NCI-H1694 (cell line): Measurements from ENCODE around the gene KCNK7.

Experiments
- DNase-seq: peaks from one replicate; lab custom pipeline; 2025; lab: John Stamatoyannopoulos, UW

The KCNK7 gene

DNA sequence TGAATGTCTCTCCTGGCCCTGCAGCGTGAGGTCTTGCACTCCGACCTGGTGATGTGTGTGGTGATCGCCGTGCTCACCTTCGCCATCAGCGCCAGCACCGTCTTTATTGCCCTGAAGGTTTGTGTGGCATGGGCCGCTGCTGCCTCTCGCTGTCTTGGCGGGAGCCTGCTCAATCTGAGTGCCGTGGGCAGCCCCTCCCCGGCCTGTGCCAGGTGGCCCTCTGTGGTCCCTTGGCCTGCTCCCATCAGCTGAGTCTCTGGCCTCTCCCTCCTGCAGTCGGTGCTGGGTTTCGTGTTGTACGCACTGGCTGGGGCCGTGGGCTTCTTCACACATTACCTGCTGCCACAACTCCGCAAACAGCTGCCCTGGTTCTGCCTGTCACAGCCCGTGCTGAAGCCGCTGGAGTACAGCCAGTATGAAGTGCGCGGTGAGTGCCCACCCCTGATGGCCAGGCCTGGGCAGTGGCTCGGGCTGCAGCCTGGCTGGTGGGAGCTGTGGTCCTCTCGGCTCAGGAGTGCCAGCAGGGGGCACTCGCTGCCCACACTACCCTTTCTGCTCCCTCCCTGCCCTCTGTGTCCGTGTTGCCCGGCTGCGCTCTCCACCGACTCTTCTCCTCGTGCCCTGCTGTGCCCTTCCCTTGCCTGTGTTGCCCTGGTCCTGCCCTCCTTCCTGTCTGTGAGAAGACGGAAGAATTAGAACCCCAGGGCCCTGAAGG lies 30.2 kb upstream of the KCNK7 start:
- DNase-seq, result peak; percentile 6

DNA sequence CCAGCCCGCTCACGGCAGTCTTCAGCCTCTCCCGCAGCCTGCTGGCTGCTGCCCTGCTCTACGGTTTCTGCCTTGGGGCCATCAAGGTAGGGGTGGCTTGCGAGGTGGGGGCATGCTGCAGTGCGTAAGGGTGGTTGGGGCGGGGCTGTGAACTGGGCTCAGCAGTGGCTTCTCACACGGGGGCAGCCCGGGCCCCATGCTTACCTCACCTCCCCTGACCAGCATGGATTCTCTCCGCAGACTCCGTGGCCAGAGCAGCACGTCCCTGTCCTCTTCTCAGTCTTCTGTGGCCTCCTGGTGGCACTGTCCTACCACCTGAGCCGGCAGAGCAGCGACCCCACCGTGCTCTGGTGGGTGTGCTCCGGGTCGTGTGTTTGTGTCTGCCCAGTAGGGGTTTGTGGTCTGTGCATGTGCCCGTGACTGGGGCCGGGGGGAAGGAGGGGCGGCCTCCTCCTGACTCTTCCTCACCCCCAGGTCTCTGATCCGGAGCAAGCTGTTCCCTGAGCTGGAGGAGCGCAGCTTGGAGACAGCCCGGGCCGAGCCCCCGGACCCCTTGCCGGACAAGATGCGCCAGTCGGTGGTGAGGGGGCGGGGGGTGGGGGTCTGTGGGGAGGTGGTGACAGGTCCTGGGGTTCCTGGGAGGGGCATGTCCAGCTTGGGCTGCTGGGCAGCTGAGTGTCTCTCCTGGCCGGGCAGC lies 29.5 kb upstream of the KCNK7 start:
- no peak for DNase-seq

DNA sequence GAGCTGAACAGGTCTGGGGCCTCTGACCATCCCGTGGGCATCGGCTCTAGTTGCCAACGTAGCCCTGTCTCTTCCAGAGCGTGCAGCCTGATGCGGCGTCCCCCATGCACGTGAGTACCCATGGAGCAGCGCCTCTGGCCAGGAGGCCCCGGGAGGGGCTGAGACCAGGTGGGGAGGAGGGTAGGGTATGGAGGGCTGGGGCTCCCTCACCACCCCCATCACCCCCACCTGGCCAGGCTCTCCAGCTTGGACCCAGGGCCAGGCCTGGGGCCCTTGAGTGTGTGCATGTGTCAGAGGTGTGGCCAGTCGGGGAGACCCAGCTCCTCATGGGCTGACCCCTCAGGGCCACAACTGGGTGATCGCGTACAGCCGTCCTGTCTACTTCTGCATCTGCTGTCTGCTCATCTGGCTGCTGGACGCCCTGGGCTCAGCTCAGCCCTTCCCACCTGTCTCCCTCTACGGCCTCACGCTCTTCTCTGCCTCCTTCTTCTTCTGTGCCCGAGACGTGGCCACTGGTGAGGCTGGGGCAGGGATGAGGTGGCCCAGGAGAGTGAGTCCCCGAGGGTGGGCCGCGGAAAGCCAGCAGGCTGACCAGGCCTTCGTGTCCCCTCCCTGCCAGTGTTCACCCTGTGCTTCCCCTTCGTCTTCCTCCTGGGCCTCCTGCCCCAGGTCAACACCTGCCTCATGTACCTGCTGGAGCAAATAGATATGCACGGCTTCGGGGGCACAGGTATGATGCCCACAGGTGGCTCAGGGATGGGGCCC lies 28.4 kb upstream of the KCNK7 start:
- DNase-seq, result no peak

DNA sequence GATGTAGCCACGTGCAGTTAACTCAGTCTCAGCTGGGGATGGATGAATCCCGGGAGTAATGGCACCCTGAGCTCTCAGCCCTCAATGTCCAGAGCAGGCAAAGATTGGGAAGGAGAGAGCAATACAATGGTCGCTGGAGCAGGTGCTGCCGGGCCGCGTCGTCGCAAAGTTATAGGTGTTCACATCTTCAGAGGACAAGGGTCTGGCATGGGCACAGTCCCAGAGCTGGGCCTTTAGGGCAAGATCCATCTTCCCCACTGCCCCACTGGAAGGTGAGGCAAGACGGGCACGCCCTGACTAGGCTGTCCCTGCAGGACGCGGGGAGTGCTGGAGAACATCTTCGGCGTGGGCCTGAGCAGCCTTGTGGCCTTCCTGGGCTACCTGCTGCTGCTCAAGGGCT lies 27.6 kb upstream of the KCNK7 start:
- no peak for DNase-seq

DNA sequence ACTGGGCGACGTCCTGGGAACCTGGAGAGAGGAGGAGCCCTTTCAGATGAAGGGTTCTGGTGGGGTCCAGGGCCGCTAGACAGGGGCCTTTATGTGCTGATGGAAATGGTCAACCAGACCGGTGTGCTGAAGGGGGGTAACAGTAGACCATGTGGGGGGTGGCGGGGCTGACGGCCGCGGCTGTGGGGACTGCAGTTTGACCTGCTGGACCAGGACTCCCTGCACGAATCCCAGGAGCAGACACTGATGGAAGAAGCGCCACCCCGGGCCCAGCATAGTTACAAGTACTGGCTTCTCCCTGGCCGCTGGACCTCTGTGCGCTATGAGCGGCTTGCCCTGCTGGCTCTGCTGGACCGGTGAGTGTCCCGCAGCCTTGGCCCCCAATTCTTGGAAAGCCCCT lies 26.4 kb upstream of the KCNK7 start:
- no peak for DNase-seq

DNA sequence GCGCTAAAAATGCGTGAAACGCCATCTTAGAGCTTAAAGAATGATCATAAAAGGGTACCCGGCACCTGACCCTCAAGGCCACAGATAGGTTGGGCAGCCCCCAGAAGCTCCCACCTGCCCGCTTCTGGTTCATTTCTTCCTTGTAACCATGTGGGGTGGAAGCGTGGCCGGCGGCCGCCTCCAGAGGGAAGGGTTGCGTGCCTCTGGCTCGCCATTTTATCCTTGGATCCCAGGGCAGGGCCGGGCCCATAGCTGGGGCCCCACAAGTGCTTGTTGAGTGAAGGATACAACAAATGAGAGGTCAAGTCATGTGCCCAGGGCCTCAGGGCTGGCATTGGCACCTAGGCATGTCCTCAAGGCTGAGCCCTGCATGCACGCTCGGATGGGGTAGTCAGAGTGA lies 25.9 kb upstream of the KCNK7 start:
- no peak for DNase-seq

DNA sequence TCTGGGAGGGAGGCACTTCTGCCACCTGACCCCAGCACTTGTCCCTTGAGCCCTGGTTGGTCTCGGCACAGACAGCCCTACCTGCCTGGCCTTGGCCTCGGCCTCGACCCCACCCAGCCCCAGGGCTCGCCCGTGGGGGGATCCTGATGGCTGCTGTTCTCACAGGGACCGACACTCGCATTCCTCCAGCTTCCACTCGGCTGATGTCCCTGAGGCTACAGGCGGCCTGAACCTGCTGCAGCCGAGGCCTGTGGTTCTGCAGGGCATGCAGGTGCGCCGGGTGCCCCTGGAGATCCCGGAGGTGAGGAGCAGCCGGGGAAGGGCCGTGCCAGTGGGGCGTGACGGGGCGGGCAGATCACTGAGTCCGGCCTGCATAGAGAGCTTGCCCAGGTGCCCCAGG lies 25.1 kb upstream of the KCNK7 start:
- no peak for DNase-seq

DNA sequence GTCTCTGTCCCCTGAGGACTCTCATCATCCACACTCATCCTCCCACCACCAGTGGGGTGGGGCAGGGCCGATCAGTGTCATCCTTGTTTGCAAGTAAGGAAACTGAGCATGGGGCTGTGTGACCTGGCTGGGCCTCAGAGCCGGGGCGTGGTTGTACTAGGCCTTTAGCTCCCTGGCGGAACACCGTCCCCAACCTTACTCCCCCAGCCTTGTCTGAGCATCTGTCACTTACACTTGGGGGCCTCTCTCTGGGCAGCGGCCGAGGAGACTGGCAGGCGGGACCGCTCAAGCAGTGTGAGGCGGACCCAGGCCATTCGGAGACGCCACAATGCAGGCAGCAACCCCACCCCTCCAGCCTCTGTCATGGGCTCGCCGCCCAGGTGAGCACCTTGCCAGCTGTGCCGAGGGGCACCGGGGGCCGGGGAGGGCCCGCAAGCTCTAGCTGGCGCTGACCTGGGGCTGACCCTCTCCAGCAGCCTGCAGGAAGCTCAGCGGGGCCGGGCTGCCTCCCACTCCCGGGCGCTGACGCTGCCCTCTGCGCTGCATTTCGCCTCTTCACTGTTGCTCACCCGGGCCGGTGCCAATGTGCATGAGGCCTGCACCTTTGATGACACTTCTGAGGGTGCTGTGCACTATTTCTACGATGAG lies 23.8 kb upstream of the KCNK7 start:
- DNase-seq, result no peak

DNA sequence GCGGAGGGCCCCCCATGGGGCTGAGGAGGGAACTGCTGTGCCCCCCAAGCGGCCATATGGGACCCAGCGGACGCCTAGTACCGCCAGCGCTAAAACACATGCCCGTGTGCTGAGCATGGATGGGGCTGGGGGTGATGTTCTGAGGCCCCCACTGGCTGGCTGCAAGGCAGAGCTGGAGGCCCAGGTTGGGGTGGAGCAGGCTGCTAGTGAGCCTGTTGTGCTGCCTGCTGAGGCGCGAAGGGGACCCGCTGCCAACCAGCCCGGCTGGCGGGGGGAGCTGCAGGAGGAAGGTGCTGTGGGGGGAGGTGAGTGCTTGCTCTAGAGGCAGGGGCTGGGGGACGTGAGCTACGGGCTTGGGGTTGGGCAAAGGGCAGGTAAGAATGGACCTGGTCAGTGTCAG lies 23.2 kb upstream of the KCNK7 start:
- DNase-seq, result no peak

DNA sequence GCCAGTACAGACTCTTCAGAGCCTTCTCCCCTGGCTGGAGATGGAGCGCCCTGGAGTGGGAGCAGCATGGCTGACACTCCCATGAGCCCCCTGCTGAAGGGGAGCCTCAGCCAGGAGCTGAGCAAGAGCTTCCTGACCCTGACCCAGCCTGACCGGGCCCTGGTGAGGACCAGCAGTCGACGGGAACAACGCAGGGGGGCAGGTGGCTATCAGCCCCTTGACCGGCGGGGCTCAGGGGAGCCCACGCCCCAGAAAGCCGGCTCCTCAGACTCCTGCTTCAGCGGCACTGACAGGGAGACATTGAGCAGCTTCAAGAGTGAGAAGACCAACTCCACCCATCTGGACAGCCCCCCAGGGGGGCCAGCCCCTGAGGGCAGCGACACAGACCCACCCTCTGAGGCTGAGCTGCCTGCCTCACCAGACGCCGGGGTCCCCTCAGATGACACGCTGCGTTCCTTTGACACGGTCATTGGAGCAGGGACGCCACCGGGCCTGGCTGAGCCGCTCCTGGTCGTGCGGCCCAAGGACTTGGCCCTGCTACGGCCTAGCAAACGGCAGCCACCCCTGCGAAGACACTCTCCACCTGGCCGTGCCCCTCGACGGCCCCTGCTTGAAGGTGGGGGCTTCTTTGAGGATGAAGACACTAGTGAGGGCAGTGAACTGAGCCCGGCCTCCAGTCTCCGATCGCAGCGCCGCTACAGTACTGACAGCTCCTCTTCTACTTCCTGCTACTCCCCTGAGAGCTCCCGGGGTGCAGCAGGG lies 22.6 kb upstream of the KCNK7 start:
- no peak for DNase-seq

DNA sequence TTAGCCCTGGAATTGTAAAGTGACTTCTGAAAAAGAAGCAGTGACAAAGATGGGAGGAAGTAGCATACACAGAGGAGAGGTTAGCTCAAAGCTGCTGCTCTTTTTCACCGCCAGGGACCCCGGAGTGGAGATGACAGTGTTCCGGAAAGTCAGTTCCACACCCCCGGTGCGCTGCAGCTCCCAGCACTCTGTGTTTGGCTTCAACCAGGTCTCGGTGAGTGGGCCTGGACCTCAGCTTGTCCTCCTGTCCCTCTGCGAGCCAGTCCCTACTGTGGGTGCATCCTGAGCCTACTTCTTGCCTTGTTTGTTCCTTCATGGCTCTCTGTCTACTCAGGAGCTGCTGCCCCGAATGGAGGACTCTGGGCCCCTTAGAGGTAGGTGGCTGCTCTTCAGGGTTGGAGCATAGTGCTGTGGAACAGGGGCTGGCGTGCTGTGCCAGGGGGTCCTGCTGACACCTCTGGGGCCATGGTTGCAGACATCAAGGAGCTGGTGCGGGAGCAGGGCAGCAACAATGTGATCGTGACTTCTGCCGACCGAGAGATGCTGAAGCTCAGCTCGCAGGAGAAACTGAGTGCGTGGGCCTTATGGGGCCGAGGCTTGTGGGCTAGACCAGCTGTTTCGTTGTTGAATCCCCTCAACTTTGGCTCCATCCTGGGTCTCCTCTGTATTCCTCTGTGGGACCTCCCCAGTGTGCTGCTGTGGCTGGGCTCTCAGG lies 21.7 kb upstream of the KCNK7 start:
- DNase-seq, result no peak

DNA sequence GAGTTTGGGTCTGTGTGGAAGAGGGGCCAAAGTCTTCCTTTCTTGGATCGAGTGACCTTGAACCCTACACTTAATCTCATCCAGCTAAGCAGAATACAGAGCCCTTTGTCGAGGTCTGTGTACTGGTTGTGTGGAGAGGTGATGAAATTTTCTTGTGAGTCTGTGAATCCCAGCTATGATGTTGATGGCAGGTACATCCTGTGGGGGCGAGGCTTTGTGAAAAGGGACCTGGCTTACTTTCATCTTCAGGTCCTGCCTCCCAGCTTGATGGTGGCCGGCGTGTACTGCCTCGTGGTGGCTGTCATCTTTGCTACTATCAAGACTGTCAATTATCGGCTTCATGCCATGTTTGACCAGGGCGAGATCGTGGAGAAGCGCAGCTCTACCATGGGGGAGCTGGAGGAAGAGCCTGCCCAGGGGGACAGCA lies 21.0 kb upstream of the KCNK7 start:
- DNase-seq, result no peak

DNA sequence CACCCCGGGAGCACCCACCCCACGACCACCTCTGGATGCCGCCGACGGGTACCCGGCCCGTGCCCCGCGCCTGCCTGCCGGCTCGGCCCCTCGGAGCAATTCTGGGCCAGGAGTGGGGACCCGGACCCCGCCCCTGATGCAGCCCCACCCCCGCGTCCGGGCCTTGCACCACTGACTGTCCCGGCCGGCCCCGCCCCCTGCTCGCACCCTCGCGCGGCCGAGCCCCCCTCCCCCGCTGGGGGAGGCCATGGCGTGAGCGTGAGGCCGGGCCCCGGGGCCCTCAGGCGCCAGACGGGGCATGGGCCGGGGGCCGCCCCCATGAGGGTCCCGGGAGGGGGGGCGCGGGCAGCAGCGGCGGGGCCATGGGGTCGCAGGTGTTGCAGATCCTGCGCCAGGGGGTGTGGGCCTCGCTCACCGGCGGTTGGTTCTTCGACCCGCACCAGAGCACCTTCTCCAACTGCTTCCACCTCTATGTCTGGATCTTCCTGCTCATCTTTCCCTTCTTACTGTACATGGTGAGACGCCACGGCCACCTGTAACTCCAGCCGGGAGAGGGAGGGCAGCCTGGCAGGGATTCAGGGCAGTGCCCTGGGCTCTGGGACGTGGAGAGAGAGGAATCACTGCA lies 20.5 kb upstream of the KCNK7 start:
- DNase-seq, result no peak

DNA sequence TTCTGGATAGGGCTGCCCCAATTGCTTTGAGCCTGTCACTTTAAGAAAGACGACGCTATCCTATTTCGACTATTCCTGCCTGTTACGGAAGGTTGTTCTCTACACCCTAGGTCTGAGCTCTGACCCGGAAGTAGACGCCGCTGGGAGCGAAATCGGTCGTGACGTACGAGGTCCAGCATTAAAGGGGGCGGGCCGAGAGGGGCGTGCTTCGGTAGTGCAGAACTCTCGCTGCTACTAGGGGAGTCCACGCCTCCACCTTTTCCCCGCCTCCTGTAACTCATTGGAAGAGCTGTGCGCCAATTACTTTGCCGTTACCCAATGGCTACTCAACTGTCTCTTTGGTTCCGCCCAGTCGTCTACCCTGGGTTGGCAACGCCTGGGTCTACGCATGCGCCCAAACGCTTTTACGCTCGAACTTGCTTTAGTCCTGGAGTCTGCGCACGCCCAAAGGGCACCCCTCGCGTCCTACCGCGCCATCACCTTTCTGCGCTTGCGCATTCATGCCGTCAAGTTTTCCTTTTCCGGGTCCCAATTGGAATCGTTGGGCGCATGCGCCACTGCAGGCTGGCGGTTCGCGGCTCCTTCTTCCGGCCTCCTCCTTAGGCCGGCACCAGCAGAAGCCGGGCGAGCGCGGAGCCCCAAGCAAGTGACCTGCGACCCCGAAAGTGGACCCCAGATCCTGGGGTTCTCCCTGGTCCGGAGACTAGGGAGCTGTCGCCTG lies 19.8 kb upstream of the KCNK7 start, which contains the start of gene PCNX3:
TSS of gene PCNX3 (plus strand) at position 548 of the 721 bp plus-strand sequence. CDS start 536 bp downstream, outside the sequence.
- DNase-seq, result peak; percentile 99

DNA sequence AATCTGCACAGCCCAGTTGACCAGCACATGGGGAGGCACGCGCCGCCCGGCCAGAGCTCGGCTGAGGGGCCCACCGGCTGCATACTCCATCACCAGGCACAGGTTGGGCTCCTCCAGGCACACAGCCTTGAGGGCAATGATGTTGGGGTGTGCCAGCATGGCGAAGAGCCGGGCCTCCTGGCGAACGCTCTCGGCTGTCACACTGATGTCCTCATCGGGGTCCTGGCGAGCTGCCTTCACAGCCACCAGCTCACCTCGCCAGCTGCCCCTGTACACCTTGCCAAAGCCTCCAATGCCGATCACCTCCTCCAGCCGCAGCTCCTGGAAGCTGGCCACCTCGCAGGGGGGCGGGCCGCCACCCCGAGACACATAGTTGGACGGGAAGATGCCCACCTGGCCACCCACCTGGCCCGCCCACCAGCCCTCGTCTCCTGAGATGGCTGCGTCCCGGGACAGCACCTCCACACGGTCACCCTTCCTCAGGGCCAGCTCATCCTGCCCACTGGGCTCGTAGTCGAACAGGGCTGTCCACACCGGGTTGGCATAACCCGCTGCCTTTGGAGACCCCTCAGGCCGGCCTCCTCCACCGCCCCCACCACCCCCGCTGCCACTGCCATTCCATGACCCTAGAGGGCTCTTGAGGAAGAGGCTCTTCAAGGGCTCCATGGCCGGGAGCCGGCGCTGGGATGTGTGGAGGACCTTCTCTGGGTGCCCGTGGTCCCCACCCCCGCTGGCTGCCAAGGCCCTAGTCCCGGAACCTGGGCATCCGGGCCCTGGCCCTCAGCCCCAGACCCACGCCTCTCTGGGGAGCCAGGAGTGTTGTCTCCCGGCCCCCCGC lies 17.7 kb upstream of the KCNK7 start:
- no peak for DNase-seq

DNA sequence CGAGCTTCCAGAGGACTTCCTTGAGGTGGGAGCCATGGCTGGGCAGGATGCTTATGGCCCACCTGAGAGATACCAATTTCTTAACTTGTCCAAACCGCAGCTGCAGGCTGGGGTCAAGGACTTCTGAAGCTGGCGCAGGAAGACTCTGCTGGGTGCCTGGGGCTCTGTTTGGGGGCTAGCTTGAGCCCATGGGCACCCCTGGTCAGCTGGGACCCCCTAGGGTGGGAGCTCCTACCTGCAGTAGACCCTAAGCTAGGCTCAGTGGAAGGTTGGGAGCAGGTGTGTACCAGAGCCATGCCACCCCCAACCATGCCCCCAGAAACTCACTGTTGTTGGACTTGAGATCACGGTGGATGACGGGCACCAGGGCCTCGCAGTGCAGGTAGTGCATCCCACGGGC lies 17.1 kb upstream of the KCNK7 start:
- DNase-seq, result no peak

DNA sequence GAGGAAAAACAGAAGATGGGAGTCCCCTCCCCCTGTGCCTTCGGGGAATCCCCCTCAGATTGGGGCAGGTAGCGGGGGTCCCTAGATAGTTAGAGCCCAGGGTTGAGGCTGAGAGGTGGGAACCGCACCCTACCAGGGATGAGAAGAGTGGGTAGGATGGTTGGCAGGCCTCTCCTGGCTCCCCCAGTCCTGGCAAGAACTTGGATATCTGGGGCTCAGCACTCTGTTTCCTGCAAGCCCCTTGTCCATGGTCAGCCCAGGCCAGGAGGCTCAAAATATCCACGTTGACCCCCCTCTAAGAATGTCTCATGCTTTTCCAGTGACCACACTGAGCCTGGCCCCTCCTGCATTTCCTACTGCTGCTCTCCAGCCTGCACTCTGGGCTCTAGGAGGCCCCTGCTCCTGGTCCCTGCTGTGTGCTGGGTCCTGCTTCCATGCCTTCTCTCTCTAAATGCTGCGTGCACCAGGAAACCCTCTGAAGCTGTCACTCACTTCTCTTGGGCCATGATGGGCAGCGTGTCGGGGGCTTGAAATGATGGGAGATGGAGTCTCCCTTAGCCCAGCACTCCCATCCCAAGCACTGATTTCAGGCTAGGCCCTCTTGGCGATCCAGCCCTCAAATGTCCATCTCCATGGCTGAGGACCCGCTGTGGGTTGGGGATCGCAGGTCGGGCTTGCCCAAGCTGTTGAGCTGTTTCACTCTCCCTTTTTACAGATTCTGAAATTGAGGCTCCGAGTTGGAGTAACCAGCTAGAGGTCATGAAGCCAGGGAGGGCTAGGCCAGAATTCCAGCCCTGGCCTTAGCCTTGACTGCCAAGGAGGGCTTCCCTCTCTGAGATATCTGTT lies 16.4 kb upstream of the KCNK7 start:
- no peak for DNase-seq
